Erythroblast (primary cell): ENCODE data around the gene AHCYL2.

Experiments used
- GATA1 ChIP-seq: IDR thresholded peaks from 2 replicates; pipeline ENCODE4 v1.6.1; 2011; ENCODE audit warnings: low read depth, mild to moderate bottlenecking, control low read depth, low read length, moderate library complexity
- POLR2A ChIP-seq: IDR thresholded peaks from 2 replicates; pipeline ENCODE4 v1.6.1; 2011; ENCODE audit warnings: mild to moderate bottlenecking, low read length

DNA sequence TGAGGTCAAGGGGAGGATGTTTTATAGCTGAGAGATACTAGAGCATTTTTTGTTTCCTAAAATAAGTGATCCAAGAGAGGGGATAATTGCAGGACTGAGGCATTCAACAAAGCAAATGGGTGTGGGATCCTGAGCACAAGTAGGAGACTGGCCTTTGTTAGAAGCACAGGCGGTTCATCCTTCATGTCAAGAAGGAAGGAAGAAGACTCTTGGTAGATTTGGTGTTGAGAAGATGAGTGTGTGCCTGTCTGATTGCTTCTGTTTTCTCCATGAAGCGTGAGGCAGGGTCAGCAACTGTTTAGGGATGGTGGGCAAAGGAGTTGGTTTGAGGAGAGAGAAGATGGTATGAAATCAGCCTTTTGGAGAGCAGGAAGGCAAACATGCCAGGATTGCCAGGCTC is 237.0 kb downstream of the AHCYL2 start:
- TF ChIP-seq POLR2A (no peak), GATA1 (no peak)
